ENCODE measurements around the gene RGS7. TPM values are rescaled to one million over a fixed set of nuclear protein-coding genes. Genes with fewer than 3 reads are reported as not detected.

RGS7 gene
- total RNA-seq, 2 experiments from 2014 or later, result not detected

GRCh38 chr1:240877605-240878004 is 479.4 kb downstream of the RGS7 start:
- no peak for ATAC-seq
- Mint-ChIP-seq H3K9me3 (ENCODE audit: low read depth) (no peaks in the 10 kb centered on the region), H3K36me3 (no peaks in the 10 kb centered on the region), H3K4me1 (no peaks in the 10 kb centered on the region), H3K27ac (no peak overlapping the region), H3K4me3 (no peak overlapping the region), H3K27me3 (no peaks in the 10 kb centered on the region)
- CTCF ChIA-PET, result no interaction called here
- DNase-seq, result no peak

GRCh38 chr1:240876071-240876470 is 480.9 kb downstream of the RGS7 start:
- Mint-ChIP-seq H3K27me3 (no peaks in the 10 kb centered on the region), H3K9me3 (ENCODE audit: low read depth) (no peaks in the 10 kb centered on the region), H3K36me3 (no peaks in the 10 kb centered on the region), H3K27ac (no peak overlapping the region), H3K4me3 (no peak overlapping the region), H3K4me1 (no peaks in the 10 kb centered on the region)
- no peak for ATAC-seq
- DNase-seq, result no peak
- CTCF ChIA-PET, result no interaction called here

GRCh38 chr1:240869071-240869470 is 487.9 kb downstream of the RGS7 start:
- H3K9me3 Mint-ChIP-seq (ENCODE audit: low read depth), result peaks cover 6% of the 10 kb centered on the region
- no peak overlapping the region for H3K4me3 Mint-ChIP-seq
- no peak overlapping the region for H3K27ac Mint-ChIP-seq
- H3K4me1 Mint-ChIP-seq, result no peaks in the 10 kb centered on the region
- CTCF ChIA-PET, result no interaction called here
- no peak for DNase-seq
- no peaks in the 10 kb centered on the region for H3K27me3 Mint-ChIP-seq
- no peaks in the 10 kb centered on the region for H3K36me3 Mint-ChIP-seq
- ATAC-seq, result no peak

- DNase-seq (no peak), ATAC-seq (no peak)
- no peak overlapping the region for H3K4me3 Mint-ChIP-seq
- H3K36me3 Mint-ChIP-seq, result no peaks in the 10 kb centered on the region
- peaks cover 6% of the 10 kb centered on the region for H3K9me3 Mint-ChIP-seq (ENCODE audit: low read depth)
- no peak overlapping the region for H3K27ac Mint-ChIP-seq
- H3K27me3 Mint-ChIP-seq, result no peaks in the 10 kb centered on the region
- no peaks in the 10 kb centered on the region for H3K4me1 Mint-ChIP-seq
- CTCF ChIA-PET, result no interaction called here
Observed at GRCh38 chr1:240866724-240867123, 490.3 kb downstream of the RGS7 start.

GRCh38 chr1:240860023-240860422 is 497.0 kb downstream of the RGS7 start:
- no peaks in the 10 kb centered on the region for H3K4me1 Mint-ChIP-seq
- H3K9me3 Mint-ChIP-seq (ENCODE audit: low read depth), result peaks cover 3% of the 10 kb centered on the region
- H3K4me3 Mint-ChIP-seq, result no peak overlapping the region
- CTCF ChIA-PET, result no interaction called here
- H3K36me3 Mint-ChIP-seq, result no peaks in the 10 kb centered on the region
- DNase-seq (no peak), ATAC-seq (no peak)
- no peak overlapping the region for H3K27ac Mint-ChIP-seq
- no peaks in the 10 kb centered on the region for H3K27me3 Mint-ChIP-seq

GRCh38 chr1:240854367-240854766 is 502.6 kb downstream of the RGS7 start:
- DNase-seq (no peak), ATAC-seq (no peak)
- Mint-ChIP-seq H3K4me1 (no peaks in the 10 kb centered on the region), H3K36me3 (no peaks in the 10 kb centered on the region), H3K27ac (no peak overlapping the region), H3K4me3 (no peak overlapping the region), H3K9me3 (ENCODE audit: low read depth) (peaks cover 12% of the 10 kb centered on the region), H3K27me3 (no peaks in the 10 kb centered on the region)
- CTCF ChIA-PET, result no interaction called here

GRCh38 chr1:240847325-240847724 is 509.7 kb downstream of the RGS7 start:
- Mint-ChIP-seq H3K36me3 (no peaks in the 10 kb centered on the region), H3K4me1 (no peaks in the 10 kb centered on the region), H3K9me3 (ENCODE audit: low read depth) (peaks cover 9% of the 10 kb centered on the region), H3K27ac (no peak overlapping the region), H3K27me3 (no peaks in the 10 kb centered on the region), H3K4me3 (no peak overlapping the region)
- CTCF ChIA-PET, result no interaction called here
- ATAC-seq, result no peak
- no peak for DNase-seq

- Mint-ChIP-seq H3K27ac (no peak overlapping the region), H3K36me3 (no peaks in the 10 kb centered on the region), H3K27me3 (no peaks in the 10 kb centered on the region), H3K9me3 (ENCODE audit: low read depth) (peaks cover under 1% of the 10 kb centered on the region), H3K4me3 (no peak overlapping the region), H3K4me1 (no peaks in the 10 kb centered on the region)
- CTCF ChIA-PET, result no interaction called here
- DNase-seq, result no peak
- ATAC-seq, result no peak
Observed at GRCh38 chr1:240844486-240844885, 512.5 kb downstream of the RGS7 start.

- H3K36me3 Mint-ChIP-seq, result no peaks in the 10 kb centered on the region
- no peaks in the 10 kb centered on the region for H3K4me1 Mint-ChIP-seq
- H3K4me3 Mint-ChIP-seq, result no peak overlapping the region
- ATAC-seq (no peak), DNase-seq (no peak)
- CTCF ChIA-PET, result no interaction called here
- H3K27ac Mint-ChIP-seq, result no peak overlapping the region
- H3K9me3 Mint-ChIP-seq (ENCODE audit: low read depth), result no peaks in the 10 kb centered on the region
- no peaks in the 10 kb centered on the region for H3K27me3 Mint-ChIP-seq
Observed at GRCh38 chr1:240843798-240844197, 513.2 kb downstream of the RGS7 start.

GRCh38 chr1:240836271-240836670 is 520.7 kb downstream of the RGS7 start:
- H3K36me3 Mint-ChIP-seq, result no peaks in the 10 kb centered on the region
- no peak overlapping the region for H3K27ac Mint-ChIP-seq
- peaks cover 4% of the 10 kb centered on the region for H3K9me3 Mint-ChIP-seq (ENCODE audit: low read depth)
- DNase-seq (no peak), ATAC-seq (no peak)
- no peaks in the 10 kb centered on the region for H3K4me1 Mint-ChIP-seq
- CTCF ChIA-PET, result no interaction called here
- no peak overlapping the region for H3K4me3 Mint-ChIP-seq
- H3K27me3 Mint-ChIP-seq, result no peaks in the 10 kb centered on the region

- Mint-ChIP-seq H3K36me3 (no peaks in the 10 kb centered on the region), H3K4me1 (no peaks in the 10 kb centered on the region), H3K9me3 (ENCODE audit: low read depth) (peaks cover 4% of the 10 kb centered on the region), H3K27me3 (no peaks in the 10 kb centered on the region), H3K27ac (no peak overlapping the region), H3K4me3 (no peak overlapping the region)
- ATAC-seq, result no peak
- no peak for DNase-seq
- CTCF ChIA-PET, result no interaction called here
Observed at GRCh38 chr1:240835291-240835690, 521.7 kb downstream of the RGS7 start.

GRCh38 chr1:240833075-240833474 is 523.9 kb downstream of the RGS7 start:
- no peaks in the 10 kb centered on the region for H3K27me3 Mint-ChIP-seq
- no peak overlapping the region for H3K27ac Mint-ChIP-seq
- no peaks in the 10 kb centered on the region for H3K4me1 Mint-ChIP-seq
- CTCF ChIA-PET, result no interaction called here
- no peak for ATAC-seq
- H3K36me3 Mint-ChIP-seq, result no peaks in the 10 kb centered on the region
- H3K4me3 Mint-ChIP-seq, result no peak overlapping the region
- H3K9me3 Mint-ChIP-seq (ENCODE audit: low read depth), result peaks cover 4% of the 10 kb centered on the region
- no peak for DNase-seq

GRCh38 chr1:240831922-240832321 is 525.1 kb downstream of the RGS7 start:
- Mint-ChIP-seq H3K27ac (no peak overlapping the region), H3K4me1 (no peaks in the 10 kb centered on the region), H3K36me3 (no peaks in the 10 kb centered on the region), H3K27me3 (no peaks in the 10 kb centered on the region), H3K9me3 (ENCODE audit: low read depth) (peaks cover 4% of the 10 kb centered on the region), H3K4me3 (no peak overlapping the region)
- CTCF ChIA-PET, result no interaction called here
- ATAC-seq, result no peak
- DNase-seq, result no peak

GRCh38 chr1:240831191-240831631 is 525.8 kb downstream of the RGS7 start:
- no peaks in the 10 kb centered on the region for H3K36me3 Mint-ChIP-seq
- CTCF ChIA-PET, result no interaction called here
- no peaks in the 10 kb centered on the region for H3K27me3 Mint-ChIP-seq
- DNase-seq (no peak), ATAC-seq (no peak)
- H3K9me3 Mint-ChIP-seq (ENCODE audit: low read depth), result peaks cover 3% of the 10 kb centered on the region
- H3K27ac Mint-ChIP-seq, result no peak overlapping the region
- H3K4me3 Mint-ChIP-seq, result no peak overlapping the region
- no peaks in the 10 kb centered on the region for H3K4me1 Mint-ChIP-seq

GRCh38 chr1:240829487-240829886 is 527.5 kb downstream of the RGS7 start:
- Mint-ChIP-seq H3K9me3 (ENCODE audit: low read depth) (peaks cover 5% of the 10 kb centered on the region), H3K4me1 (no peaks in the 10 kb centered on the region), H3K36me3 (no peaks in the 10 kb centered on the region), H3K4me3 (no peak overlapping the region), H3K27me3 (no peaks in the 10 kb centered on the region), H3K27ac (no peak overlapping the region)
- ATAC-seq, result no peak
- DNase-seq, result no peak
- CTCF ChIA-PET, result no interaction called here

All from activated CD8-positive, alpha-beta memory T cell treated with anti-CD3 and anti-CD28 coated beads, Interleukin-2, amount 10 ng/mL, durations not matched to agents 7 days and 5 days (primary cell).